Measurements from ENCODE around the gene TAF11L14.
"Not testable (repeated sequence)": the region's sequence is repeated elsewhere in the genome, so short reads cannot be mapped to it uniquely, and the experiment has no call there.

TAF11L14 gene

DNA sequence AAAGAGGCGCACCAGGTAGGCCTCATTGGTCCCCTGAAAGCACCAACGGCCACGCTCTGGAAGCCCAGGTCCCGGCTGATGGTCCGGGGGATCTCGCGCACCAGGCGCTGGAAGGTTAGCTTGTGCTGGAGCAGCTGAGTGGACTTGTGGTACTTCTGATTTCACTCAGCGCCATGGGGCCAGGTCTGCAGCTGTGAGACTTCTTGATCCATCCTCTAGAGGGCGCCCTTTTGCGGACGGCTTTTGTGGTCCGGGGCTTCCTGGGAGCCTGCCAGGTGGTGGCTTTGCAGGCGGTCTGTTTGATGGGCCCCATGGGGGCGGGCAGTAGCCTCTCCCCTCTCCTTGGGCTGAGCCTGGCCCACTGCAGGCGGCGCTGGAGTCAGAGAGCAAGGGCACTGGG is 13.6 kb upstream of the TAF11L14 start:
- Histone ChIP-seq H3K4me3 (no peak overlapping the region), H3K27ac (no peak overlapping the region)
- no peak for DNase-seq (ENCODE audit: low spot score)
- TF ChIP-seq, protein P1, sequence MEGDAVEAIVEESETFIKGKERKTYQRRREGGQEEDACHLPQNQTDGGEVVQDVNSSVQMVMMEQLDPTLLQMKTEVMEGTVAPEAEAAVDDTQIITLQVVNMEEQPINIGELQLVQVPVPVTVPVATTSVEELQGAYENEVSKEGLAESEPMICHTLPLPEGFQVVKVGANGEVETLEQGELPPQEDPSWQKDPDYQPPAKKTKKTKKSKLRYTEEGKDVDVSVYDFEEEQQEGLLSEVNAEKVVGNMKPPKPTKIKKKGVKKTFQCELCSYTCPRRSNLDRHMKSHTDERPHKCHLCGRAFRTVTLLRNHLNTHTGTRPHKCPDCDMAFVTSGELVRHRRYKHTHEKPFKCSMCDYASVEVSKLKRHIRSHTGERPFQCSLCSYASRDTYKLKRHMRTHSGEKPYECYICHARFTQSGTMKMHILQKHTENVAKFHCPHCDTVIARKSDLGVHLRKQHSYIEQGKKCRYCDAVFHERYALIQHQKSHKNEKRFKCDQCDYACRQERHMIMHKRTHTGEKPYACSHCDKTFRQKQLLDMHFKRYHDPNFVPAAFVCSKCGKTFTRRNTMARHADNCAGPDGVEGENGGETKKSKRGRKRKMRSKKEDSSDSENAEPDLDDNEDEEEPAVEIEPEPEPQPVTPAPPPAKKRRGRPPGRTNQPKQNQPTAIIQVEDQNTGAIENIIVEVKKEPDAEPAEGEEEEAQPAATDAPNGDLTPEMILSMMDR (IDR thresholded peaks at IDR 0.05) = no peak

DNA sequence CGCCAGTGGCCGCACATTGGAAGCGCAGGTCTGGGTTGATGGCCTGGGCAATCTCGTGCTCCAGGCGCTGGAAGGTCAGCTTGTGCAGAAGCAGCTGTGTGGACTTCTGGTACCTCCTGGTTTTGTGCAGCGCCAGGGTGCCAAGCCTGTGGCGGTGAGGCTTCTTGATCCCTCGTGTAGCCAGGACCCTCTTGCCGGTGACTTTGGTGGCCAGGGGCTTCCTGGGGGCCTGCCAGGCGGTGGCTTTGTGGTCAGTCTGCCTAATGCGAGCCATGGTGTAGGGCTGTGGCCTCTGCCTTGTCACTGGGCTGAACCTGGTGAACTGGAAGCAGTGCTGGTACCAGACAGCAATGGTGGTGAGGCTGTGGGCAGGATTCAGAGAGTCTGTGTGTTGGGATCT is 8.6 kb upstream of the TAF11L14 start:
- TF ChIP-seq, protein P1 (IDR thresholded peaks at IDR 0.05) = no peak
- no peak for DNase-seq (ENCODE audit: low spot score)
- no peak overlapping the region for H3K4me3 ChIP-seq
- H3K27ac ChIP-seq = no peak overlapping the region

DNA sequence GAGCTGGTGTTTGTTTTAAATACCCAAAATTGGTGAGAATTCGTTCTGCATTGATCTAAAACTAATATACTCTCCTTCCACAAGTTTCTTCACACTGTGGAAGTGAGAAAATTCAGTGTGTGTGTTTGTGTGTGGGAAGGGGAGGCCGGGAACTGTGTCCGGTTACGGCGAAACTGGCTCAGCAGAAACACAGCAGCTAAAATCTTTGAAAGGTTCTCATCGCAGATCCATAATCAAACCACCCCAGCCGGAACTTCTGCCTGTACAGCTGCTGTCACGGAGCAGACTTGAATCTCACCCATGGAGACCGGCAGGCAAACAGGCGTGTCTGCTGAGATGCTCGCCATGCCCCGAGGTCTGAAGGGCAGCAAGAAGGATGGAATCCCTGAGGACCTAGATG is 2.5 kb upstream of the TAF11L14 start, which contains the start of gene TAF11L13:
Gene TAF11L13 (plus strand): TSS at position 301 of the 400 bp plus-strand sequence.
- H3K27ac ChIP-seq; H3K4me3 ChIP-seq; DNase-seq (ENCODE audit: low spot score): not testable (repeated sequence)

DNA sequence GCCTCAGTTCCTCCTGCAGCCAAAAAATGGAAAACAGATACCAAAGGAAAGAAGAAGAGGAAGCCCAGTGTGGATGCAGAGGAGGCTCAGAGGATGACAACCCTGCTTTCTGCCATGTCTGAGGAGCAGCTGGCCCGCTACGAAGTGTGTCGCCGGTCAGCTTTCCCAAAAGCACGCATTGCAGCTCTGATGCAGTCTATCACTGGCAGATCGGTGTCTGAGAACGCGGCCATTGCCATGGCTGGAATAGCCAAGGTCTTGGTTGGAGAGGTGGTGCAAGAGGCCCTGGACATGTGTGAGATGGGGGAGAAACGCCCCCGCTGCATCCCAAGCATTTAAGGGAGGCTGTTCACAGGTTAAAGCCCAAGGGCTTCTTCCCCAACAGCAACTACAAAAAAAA is 15.0 kb downstream of the TAF11L14 start:
- not testable (repeated sequence) for H3K27ac ChIP-seq; DNase-seq (ENCODE audit: low spot score); H3K4me3 ChIP-seq

DNA sequence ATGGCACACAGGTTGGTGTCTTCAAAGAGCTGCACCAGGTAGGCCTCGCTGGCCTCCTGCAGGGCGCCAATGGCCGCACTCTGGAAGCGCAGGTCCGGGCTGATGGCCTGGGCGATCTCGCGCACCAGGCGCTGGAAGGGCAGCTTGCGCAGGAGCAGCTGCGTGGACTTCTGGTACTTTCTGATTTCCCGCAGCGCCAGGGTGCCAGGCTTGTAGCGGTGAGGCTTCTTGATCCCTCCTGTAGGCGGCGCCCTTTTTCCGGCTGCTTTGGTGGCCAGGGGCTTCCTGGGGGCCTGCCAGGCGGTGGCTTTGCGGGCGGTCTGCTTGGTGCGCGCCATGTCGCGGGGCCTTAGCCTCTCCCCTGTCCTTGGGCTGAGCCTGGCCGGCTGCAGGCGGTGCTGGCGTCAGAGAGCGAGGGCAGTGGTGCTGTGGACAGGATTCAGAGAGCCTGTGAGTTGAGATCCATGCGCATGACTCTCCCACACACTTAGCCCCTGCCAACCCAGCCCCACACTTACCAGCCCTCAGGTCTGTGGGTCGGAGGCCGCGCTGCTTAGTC is 21.0 kb downstream of the TAF11L14 start:
- not testable (repeated sequence) for DNase-seq (ENCODE audit: low spot score); H3K27ac ChIP-seq; H3K4me3 ChIP-seq

DNA sequence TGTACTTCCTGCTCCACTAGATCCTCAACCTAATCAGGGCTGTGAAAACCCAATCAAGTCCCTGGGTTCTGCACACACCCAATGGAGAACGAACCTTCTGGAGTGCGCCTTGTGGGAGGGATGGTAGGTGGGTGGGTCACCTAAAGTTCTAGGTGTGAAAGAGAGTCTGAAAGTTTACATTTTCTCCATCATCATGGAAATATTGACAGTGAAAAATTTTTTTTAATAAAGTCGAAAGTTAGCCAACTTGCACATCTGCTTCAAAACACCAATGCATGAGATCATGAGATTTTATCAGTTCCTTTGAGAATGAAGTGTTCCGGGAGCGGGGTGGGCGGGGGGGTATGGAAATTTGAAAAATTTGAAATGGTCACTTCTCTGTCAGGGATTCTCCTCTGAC is 21.7 kb downstream of the TAF11L14 start:
- DNase-seq (ENCODE audit: low spot score) = no peak
- TF ChIP-seq, protein P1 (IDR thresholded peaks at IDR 0.05) = no peak
- no peak overlapping the region for H3K27ac ChIP-seq
- no peak overlapping the region for H3K4me3 ChIP-seq

DNA sequence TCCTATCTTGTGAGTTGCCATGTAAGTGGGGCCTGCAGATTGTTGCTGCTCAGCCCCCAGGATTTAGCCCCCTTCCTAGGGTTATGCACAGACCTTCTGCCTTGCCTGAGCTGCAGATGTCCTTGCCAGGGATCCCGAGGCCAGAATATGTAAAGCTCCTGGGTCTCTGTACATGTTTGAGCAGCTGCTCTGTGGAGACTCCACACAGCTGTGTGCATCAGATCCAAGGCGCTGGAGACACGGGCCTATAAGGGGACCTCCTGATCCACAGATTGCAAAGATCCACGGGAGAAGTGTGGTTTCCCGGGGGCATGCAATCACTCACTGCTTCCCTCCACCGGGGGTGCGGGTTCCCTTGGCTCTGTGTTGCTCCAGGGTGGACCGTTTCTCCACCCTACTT is 28.9 kb downstream of the TAF11L14 start:
- DNase-seq (ENCODE audit: low spot score) = no peak
- Histone ChIP-seq H3K4me3 (no peak overlapping the region), H3K27ac (no peak overlapping the region)
- TF ChIP-seq, protein P1 (IDR thresholded peaks at IDR 0.05) = no peak

DNA sequence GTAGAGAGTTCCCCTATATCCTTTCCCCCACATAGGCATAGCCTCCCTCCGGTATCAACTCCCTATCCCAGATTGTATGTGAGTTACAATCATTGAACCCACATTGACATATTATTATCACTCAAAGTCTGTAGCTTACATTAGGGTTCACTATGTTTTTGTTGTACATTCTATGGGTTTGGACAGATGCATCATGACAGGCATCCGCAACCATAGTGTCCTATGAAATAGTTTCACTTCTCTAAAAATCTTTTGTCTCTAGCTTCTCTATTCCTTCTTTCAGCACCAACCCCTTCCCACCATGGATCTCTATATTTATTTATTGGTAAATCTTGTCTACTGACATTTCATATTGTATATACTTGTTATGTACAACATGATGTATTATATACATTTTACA is 31.6 kb downstream of the TAF11L14 start:
- DNase-seq (ENCODE audit: low spot score) = no peak
- TF ChIP-seq, protein P1 (IDR thresholded peaks at IDR 0.05) = no peak
- Histone ChIP-seq H3K4me3 (no peak overlapping the region), H3K27ac (no peak overlapping the region)

DNA sequence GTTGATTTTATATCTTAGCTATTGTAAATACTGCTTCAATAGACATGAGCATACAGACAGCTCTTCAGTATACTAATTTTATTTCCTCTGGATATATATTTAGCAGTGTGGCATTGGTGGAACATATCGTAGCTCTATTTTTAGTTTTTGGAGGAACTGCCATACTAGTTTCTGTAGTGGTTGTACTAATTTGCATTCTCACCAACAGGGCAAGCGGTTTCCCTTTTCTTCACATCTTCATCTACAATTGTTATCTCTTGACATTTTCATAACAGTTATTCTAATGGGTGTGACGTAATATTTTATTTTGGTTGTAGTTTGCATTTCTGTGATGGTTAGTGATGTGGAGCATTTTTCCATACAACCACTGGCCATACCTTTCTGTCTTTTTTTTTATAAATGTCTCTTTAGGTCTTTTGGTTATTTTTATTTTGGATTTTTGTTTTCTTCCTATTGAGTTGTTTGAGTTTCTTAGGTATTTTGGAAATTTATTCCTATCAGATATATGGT is 32.5 kb downstream of the TAF11L14 start:
- DNase-seq (ENCODE audit: low spot score) = no peak
- TF ChIP-seq, protein P1 (IDR thresholded peaks at IDR 0.05) = no peak
- no peak overlapping the region for H3K27ac ChIP-seq
- no peak overlapping the region for H3K4me3 ChIP-seq
